SKM-1 (cell line): ENCODE results near the gene UCK2.

Experiments
- DNase-seq: peaks from one replicate; lab custom pipeline; 2025; ENCODE audit not compliant: unreplicated experiment; lab: John Stamatoyannopoulos, UW

UCK2 gene

DNA sequence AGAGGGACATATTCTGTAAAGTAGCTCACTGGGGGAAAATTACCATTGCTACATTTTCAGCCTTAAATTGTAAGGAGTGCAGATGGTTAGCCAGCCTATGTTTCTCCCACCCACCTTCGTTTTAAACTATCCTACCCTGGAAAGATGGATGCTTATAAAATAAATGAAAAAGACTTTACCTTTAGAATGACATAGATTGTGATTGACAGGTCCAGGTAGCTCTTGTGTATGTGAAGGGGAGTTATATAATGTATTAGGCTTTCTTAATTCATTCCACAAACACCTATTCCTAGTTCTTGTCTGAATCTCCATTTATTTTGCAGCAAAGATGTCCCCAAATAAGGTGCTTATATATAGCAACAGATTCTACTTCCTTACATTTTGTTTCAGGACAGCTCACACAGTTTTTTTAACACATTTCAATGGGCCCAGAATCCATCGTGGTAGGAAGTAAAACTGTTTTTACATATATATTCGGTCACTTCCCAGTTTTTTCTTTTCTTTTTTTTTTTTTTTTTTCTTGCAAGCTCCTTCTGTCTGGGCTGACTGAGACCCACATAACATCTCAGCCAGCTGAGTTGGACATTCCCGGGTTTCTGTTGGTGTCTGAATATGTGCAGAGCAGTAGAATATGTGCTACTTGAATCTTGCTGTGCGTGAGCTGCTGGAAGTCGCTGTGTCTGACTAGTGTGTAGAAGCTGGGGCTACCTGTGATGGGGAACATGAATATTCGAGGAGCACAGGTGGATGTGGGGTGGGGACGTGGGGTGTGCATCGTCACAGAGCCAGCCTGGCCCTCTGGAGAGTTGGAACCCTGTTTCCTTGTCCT lies 27.8 kb downstream of the UCK2 start:
- no peak for DNase-seq

DNA sequence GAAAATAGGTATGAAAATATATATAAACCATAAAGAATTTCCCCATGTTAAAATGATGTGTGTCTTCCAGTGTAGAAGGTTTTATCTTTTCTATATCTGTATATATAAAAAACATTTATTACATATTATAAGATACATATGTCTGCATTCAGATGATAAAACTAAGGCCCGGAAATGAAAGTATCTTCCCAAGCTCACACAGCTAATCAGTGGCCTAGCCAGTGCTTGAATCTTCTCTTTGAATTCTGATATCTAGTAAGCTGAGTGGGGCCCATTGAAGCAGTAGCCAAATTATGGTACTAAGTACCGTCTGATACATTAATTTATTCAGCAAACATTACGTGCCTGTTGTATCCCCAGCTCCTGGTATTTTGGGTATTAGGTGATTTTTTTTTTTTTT lies 28.6 kb downstream of the UCK2 start:
- no peak for DNase-seq

DNA sequence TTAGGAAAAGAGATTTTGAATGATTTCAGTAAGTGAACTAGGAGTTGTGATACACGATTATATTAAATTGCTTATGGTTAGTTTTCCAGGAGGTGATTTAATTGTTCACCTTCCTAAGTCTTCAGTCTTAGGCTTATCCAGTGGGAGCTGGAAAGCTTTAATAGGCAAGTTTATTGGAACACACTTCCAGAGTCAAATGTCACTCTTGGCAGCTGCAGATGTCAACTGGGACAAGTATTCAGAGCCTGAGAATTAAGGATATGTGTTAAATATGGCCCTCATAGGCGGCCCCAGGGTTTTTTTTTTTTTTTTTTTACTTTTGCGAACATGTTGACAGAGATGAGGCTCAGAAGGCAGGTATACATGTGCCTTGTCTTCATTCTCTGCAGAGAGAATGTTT lies 29.2 kb downstream of the UCK2 start:
- DNase-seq, result no peak

DNA sequence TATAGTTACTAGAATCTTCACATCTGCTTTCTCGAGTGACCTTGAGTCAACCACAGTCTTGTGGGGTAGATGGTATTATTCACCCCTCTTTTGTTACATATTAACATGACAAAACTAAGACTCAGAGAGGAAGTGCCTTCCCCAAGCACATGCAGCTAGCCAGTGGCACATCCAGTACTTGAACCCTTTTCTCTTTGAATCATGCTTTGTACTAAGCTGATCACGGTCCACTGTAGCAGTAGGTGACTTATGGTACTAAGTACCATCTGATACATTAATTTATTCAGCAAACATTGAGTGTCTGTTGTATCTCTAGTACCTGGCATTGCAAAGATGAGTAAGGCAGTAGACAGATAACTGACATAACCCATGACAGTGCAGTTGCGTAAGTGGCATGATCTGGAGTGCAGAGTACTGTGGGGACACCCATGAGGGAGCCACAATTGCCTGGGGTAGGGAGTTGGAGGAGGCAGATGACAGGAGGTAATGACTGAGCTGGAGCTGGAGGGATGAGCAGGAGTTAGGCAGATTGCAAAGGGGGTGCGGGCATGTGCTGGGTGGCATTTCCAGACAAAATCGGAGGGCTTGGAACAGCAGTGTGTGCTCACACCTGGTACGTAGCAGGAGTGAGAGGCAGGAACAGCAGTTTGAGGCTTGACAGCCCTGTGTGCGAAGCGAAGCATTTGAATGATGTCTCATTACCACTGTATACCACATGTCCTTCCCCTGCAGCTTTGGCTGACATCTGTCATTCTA lies 29.8 kb downstream of the UCK2 start:
- no peak for DNase-seq

DNA sequence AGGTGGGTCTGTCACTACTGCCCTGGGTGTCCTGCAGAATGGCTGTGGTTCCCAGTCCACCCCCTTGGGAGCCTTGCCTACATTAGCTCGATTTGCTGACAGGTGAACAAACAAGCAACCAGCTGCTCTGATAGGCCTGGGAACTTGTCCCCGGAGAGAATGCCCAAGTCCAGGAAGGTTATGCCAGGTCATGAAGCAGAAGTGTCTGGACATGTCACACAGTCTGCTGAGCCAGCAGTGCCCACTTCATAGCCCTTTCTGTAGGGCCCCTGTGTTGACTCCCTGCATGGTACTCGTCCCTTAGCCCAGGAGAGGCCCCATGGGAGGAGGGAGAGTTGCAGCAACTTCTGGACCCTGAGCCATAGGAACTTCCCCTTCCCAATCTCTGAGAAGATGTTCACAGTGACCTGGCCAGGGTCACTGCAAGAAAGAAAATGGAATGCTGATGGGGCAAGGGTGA lies 31.0 kb downstream of the UCK2 start:
- DNase-seq, result no peak

DNA sequence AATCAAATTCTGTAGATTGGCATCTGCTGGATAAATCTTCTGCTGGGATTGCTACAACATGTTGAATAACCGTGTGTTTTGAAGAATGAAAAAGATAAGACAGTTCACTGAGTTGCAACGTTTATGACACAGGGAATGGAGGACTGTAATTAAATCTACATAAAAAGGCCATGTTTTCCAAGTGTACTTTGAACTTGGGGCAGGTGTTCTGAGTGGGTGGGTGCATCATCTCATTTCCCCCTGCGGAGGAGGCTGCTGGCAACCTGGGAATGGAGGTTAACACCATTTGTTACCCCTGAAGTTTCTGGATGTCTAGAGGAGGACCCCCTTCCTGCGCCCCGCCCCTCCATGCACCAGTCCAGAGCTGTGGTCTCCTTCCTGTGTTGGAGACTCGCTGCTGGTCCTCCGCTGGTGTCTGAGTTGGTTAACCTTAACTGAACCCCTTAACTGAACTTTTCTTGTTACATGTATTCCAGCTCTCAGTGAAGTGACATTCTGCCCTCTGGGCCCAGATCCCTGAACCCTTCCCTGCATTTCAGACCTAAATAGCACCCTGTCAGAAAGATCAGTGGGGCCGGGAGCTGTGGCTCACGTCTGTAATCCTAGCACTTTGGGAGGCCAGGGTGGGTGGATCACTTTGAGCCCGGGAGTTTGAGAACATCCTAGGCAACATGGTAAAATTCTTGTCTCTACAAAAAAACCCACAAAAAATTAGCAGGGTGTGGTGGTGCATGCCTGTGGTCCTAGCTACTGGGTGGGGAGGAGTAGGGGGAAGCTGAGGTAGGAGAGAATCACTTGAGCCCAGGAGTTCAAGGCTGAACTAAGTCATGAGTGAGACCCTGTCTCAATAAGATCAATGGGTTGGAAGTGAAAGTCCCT lies 31.8 kb downstream of the UCK2 start:
- no peak for DNase-seq

DNA sequence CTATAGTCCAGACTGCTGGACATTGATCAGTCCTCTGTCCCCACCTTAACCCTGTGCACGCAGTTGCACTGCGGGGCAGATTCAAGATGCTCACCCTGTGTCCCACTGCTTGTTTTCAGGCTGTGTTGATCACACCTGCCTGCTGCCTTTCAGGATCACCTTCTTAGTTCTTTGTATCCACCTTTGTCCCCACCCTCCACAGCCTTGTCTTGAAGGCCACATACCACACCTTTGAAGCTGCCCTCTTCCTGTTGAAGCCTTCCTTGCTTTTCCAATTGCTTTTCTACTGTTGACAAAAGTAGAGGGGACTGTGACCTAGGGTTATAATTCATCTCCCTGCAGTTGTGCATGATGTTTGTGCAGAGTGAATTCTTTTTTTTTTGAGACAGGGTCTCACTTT lies 32.7 kb downstream of the UCK2 start:
- no peak for DNase-seq

DNA sequence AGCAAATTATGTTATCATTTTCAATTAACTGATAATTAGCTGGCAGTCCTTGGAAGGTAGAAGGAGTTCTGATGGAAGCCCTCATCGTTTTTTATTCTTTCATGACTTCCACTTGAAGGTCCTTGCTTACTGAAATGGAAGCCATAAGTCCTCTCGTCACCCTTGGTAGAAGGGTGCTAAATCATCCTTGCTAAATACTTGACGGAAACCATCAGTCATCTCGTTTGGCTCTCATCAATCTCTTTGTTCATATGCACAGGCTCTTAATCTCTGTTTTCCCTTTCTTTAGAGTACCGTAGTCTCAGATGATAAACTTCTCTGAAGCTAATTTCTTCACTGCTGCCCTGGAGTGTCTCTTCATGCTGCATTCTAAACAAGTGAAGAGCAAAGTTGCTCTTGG lies 34.5 kb downstream of the UCK2 start:
- DNase-seq, result no peak

DNA sequence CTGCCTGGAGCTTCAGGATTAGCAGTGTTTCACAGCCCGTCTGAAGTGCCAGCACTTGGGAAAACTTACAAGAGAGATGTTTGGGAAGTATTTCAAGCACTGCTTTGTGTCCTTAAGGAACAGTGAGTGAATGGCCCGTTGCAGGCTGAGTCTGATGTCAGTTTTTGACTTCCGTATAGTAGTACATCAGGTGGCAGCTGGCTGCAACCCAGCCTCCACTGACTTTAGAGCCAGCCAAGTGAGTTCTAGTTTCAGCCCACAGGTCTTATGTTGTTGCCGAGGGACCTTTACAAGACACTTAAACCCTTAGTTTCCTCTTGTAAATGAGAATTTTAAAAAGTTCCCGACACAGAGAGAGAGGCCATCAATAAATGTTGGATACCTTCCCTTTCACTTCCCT lies 35.0 kb downstream of the UCK2 start:
- no peak for DNase-seq

DNA sequence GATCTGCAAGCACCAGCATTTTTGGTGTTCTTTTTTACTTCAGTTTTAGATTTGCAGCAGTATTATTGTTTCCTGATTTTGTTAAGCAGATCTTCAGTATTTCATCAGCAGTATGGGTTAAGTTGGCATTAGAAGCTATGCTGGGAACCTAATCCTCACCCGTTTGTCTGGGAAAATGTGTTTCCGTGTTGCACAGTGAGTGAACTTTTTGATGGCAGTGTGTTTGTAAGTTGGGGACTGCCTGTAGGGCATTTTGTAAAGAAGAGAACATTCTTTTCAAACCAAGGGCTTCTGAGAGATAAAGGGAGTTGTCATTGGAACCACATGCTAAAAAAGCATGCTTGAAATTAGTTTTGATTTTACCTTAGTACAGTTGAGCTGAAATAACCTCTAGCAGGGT lies 35.9 kb downstream of the UCK2 start:
- DNase-seq, result no peak

DNA sequence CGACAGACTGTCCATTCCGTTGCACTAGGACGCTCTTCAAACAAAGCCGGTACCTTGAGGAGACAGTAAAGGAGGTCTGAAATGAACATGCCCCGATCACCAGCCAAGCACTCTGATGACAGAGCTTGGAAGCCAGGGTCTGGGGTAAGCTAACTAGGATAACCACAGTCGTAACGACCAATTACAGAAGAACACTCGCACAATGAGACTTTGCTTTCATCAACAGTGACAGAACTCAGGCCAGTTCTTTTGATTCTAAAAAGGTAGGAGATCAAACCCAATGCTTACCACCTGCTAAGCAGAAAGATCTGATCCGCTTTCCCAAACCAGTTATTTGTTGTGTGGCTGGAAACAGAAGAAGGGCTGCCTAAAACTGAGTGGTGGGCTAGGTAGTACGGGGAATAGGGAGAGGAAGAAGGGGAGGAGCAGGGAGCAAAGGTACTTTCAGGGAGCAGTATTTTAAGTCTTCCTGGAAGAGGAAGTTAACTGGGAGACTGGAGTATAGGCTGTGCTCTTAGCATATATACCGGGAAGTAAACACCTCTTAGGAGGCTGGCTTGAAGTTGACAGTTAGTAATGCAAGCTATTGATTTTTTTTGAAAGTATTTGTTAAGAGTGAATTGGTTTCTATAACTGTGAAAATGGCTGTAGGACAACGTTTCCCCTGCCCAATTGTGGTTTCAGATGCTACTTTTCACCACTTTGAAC lies 38.4 kb downstream of the UCK2 start:
- no peak for DNase-seq

DNA sequence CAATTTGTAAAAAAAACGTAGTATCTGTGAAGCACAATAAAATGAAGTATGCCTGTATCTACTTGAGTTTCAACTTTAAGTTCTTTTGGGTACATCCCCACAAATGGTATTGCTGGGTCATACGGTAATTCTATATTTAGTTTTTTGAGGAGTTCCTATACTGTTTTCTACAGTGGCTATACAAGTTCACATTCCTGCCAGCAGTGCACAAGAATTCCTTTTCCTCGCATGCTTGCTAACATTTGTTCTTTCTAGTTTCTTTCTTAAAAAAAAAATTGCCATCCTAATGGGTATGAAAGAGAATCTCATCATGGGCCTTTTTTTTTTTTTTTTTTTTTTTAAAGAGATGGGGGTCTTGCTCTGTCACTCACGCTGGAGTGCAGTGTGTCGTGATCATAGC lies 41.9 kb downstream of the UCK2 start:
- DNase-seq, result no peak

DNA sequence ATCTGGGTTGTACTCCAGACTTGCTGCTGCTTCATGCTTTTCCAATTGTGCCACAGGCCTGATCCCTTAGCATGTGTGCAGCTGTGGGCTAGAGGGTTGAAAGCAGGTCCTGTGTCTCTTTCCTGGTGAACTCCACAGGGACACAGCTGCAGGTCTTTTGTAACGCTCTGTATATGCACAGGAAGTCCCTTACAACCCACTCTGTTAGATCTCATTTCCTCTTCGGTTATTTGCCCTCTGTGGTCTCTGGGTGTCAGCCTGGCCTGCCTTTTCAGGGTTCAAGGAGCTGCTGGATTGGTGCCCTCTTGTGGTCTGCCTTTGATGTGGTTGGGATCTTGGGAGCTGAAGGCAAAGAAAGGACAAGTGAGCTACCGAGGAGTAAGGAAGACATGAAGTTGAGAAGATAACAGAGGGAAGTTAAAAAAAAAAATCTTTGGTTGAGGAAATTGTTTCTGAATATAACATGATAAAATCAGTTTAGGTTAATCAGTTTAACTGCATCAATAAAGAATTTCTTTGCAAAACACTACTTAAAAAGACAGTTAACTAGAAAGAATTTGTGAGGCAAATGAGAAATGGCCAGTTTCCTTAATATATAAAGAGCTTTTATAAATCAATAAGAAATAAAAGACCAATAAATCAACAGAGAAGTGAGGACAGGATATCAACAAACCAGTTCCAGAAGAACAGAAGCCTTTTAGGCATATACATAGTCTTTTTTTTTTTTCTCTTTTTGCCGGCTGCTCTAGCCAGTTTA lies 44.1 kb downstream of the UCK2 start:
- DNase-seq, result peak; percentile 98

DNA sequence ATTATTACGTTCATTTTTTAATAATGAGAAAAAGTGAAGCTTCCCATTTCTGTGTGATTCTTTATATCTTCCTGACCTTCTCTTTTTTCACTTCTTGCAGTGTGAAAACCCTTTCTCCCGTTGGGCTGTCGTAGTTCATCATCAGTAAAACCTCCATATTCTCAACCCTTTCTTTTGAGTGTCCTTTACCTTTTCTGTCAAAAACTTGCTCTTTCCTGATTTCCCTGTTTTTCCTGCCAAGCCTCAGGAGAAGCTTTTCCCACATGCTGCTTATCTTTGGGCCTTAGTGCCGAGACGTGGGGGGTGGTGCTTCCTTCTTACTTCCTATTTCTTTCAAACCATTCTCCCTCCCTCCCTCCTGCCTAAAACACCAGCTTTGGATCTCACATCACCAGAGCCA lies 46.1 kb downstream of the UCK2 start:
- no peak for DNase-seq

DNA sequence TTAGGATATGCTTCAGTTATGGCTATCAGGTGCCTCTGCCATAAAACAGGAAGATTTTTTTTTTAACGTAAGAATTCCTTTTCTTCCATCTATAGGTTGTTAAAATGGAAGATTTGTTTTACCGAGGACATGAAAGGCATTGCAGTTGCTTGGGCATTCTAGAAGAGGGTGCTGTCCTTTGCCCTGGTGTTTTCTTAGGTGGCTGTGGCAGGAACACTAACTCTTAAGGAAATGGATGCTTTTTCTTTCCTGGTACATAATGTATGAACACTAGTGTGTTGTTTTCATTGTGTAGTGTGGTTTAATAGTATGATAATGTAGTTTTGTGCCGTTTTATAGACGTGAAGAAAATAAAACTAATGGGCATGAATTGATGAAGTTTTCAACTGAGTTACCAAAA lies 47.2 kb downstream of the UCK2 start:
- no peak for DNase-seq

DNA sequence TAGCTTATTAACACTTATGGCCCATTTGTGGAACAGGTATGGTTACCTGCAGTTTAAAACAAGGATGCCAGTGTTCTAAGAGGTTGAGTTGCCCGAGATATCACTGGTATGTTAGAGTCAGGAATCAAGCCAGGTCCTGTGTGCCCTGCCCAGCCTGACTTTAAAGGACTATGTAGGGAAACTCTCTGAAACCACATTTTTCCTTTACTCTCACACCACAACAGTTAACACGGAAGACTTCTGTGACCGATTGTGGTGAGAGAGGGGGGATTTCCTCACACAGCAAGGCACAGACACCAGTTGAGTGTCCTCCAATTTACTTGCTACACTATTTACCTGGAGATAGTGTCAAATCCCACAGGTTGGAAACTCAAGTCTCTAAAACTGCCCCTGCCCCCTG lies 47.8 kb downstream of the UCK2 start:
- DNase-seq, result no peak

DNA sequence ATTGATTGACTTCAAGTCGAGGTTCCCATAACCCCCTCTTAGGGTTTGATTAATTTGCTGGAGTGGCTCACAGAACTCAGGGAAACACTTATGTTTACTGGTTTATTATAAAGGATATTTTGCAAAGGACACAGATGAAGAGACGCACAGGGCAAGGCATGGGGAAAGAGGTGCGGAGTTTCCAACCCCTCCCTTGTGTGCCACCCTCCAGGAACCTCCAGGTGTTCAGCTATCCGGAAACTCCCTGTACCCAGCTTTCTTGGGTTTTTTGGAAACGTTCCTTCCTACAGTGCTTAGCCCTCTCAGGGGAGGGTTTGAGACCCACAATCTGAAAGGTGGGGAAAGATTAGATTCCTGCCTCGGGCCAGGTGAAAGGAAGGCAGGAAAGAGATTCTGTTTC lies 48.2 kb downstream of the UCK2 start:
- DNase-seq, result no peak

DNA sequence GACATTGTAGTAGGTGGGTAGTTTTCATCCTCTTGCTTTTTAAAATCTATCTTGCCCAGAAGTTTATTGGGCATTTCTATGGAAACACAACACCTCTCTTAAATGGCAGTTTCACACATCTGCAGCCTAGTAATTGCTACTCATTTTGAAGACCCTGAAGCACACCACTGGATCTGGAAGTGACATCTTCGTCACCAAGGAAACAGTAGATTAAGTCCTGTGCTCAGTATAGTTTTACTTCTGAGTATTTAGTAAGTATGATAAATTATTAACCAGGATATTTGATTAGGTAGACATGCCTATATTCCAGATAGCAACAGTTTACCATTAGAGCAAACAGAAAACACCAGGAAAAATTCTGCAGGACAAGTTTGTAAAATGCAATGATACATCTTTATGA lies 48.7 kb downstream of the UCK2 start:
- DNase-seq, result no peak

DNA sequence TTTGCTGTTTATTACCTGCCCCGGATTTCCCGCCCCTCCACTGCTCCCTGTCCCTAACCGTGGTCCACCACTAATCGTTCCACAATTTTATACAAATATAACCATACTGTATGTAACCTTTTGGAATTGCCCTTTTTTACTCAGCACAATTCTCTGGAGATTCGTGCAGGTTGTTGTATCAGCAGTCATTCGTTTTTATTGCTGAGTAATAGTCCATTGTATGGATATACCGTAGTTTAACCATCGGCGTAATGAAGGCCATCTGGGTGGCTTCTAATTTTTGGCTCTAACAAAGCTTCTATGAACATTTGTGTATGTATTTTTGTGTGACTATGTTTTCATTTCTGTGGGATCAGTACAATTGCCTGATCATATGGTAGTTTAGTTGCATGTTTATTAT lies 50.0 kb downstream of the UCK2 start:
- DNase-seq, result no peak

DNA sequence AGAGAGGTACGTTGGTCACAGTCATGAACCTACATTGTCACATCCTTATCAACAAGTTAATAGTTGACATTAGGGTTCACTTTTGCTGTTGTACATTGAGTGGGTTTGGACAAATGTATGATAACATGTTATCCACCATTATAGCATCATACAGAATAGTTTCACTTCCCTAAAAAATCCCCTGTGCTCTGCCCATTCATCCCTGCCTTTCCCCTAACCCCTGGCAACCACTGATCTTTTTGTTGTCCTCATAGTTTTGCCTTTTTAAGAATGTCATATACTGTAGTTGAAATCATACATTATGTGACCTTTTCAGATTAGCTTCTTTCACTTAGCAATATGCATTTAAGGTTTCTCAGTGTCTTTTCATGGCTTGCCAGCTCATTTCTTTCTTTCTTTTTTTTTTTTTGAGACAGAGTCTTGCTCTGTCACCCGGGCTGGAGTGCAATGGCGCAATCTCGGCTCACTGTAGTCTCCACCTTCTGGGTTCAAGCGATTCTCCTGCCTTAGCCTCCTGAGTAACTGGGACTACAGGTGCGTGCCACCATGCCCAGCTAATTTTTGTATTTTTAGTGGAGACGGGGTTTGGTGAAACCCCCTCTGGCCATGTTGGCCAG lies 50.6 kb downstream of the UCK2 start:
- peak; percentile 12 for DNase-seq
